ENCODE measurements around the gene ZSCAN16. TPM values are rescaled to one million over a fixed set of nuclear protein-coding genes. Genes with fewer than 3 reads are reported as not detected.

Gene ZSCAN16
- total and polyA plus RNA-seq, 9 of the 15 experiments (the other 6 are each of a cell fraction or from before 2014, with no cell fraction given): 0.08 TPM; not detected in 8

DNA sequence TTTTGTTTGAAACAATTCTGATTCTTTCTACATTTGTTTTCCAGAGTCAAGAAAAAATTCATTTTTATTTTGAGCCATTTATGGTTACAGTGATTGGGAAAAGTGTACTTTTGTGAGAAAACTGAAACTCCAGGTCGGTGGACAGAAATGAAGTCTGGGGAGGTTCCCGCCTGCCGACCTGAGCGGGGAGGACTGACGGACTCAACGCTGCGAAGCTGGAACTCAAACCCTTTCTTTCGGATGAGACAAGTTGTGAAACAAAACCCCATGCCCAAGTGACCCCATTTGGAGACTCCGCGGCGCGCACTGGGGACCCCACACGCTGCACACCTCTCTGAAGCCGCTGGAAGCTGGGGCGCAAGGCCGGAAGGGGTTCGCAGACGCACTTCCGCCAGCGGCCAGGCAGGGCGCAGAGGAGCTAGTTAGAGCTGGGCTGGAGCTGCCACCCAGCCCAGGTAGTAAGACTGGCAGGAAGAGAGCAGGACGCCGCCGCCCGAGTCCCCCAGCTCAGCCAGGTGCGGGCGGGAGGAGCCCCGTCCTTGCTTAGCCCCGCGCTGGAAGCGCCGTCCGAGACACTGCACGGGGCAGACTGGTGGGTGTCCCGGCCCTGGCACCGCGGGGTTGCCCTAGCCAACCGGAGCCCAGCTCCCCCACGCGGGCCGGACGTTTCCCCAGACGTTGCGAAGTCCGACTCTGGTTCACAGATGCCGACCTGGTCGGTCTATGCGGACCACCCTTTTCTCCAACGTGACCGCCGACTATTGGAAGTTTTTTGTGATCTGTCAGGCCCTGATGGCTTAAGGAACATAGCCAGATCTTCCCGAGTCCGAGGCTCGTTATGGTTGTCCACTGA is 19.8 kb upstream of the ZSCAN16 start (continued):
- TF ChIP-seq, protein P1, sequence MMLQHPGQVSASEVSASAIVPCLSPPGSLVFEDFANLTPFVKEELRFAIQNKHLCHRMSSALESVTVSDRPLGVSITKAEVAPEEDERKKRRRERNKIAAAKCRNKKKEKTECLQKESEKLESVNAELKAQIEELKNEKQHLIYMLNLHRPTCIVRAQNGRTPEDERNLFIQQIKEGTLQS (IDR thresholded peaks at IDR 0.05): no peak
- TF ChIP-seq, protein P1 (CRISPR knock-in tag; conservative IDR thresholded peaks at IDR 0.05): 0 out of 2 replicates have a peak, but pooled peaks have one; percentile 7
- TF ChIP-seq CAMTA2 (CRISPR knock-in tag; conservative IDR thresholded peaks at IDR 0.05) (0 out of 2 replicates have a peak, but pooled peaks have one; percentile 81), KDM5B (IDR thresholded peaks at IDR 0.05; ENCODE audit: insufficient replicate concordance, low read depth, low read length) (peak; percentile 84), CC2D1A (IDR thresholded peaks at IDR 0.05) (peak; percentile 48; the same call in 1 of the 2 replicates), KDM2B (CRISPR knock-in tag; IDR thresholded peaks at IDR 0.05) (peak; percentile 61; the same call in 1 of the 2 replicates), REST (IDR thresholded peaks at IDR 0.05; ENCODE audit: borderline replicate concordance) (peak; percentile 63), REST (CRISPR knock-in tag; IDR thresholded peaks at IDR 0.05; ENCODE audit: low read depth) (peak; percentile 75), FOXJ3 (CRISPR knock-in tag; IDR thresholded peaks at IDR 0.05) (no peak), YY1 (IDR thresholded peaks at IDR 0.05; ENCODE audit: borderline replicate concordance in 1 of 3, control insufficient read depth in 1 of 3, extremely low read depth in 1 of 3, insufficient read depth in 3 of 3, insufficient read length in 1 of 3, insufficient replicate concordance in 2 of 3, low read depth in 1 of 3, low read length in 2 of 3) (peak in 2 of 3 experiments; percentile 67 to 83), ZFP36 (IDR thresholded peaks at IDR 0.05; ENCODE audit: low read depth, low read length, partially characterized antibody) (no peak), ZNF24 (IDR thresholded peaks at IDR 0.05) (peak; percentile 47; the same call in 1 of the 2 replicates), ZNF780A (CRISPR knock-in tag; IDR thresholded peaks at IDR 0.05) (no peak), EHMT2 (IDR thresholded peaks at IDR 0.05) (peak; percentile 61)
- TF ChIP-seq, protein P2, sequence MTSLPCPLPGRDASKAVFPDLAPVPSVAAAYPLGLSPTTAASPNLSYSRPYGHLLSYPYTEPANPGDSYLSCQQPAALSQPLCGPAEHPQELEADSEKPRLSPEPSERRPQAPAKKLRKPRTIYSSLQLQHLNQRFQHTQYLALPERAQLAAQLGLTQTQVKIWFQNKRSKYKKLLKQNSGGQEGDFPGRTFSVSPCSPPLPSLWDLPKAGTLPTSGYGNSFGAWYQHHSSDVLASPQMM (CRISPR knock-in tag; IDR thresholded peaks at IDR 0.05): no peak
